Left lung (tissue), 10 donors: ENCODE measurements around the gene EDN3. TPM values are rescaled to one million over a fixed set of nuclear protein-coding genes. Genes with fewer than 3 reads are reported as not detected.
A peak's percentile ranks its signal among the peaks of the same experiment; 100 is the strongest.

ENCODE experiments used
- ATAC-seq: fragments of 200-7000 bp; cut with Tn5 transposase; one replicate; pipeline ENCODE4 v1.9.1; 2020; ENCODE audit warnings: moderate library complexity
- DNase-seq, 4 donors: peaks; one replicate each; pipeline ENCODE4 v3.0.0-alpha.2; 2013 to 2020
- H3K27ac ChIP-seq, 2 donors: fragments of 200-600 bp; sonication (generic) in 1 of 2; one replicate each; pipeline versions ENCODE4 v1.5.0 to v1.8.0; 2020 to 2021
- H3K27me3 ChIP-seq, 2 donors: fragments of 200-600 bp; sonication (generic) in 1 of 2; one replicate each; pipeline versions ENCODE4 v1.5.0 to v1.8.0; 2020 to 2021
- H3K36me3 ChIP-seq, 2 donors: fragments of 200-600 bp; sonication (generic) in 1 of 2; one replicate each; pipeline versions ENCODE4 v1.5.0 to v1.8.0; 2020 to 2021
- H3K4me1 ChIP-seq, 2 donors: fragments of 200-600 bp; one replicate each; pipeline ENCODE4 v1.8.0; 2021
- H3K4me3 ChIP-seq, 2 donors: fragments of 200-600 bp; sonication (generic) in 1 of 2; one replicate each; pipeline versions ENCODE4 v1.5.0 to v1.8.0; 2020 to 2021; ENCODE audit warnings: mild to moderate bottlenecking in 1 of 2
- H3K9me3 ChIP-seq, 2 donors: fragments of 200-600 bp; sonication (generic) in 1 of 2; one replicate each; pipeline versions ENCODE4 v1.5.0 to v1.8.0; 2020 to 2021
- CTCF ChIP-seq, 2 donors: fragments of 200-600 bp; sonication (generic) in 1 of 2; IDR thresholded peaks; one replicate each; pipeline versions ENCODE4 v1.5.0 to v1.8.0; 2021; ENCODE audit warnings: antibody characterized with exemption in 2 of 2
- intact Hi-C, 2 donors: fragments of 100-400 bp; cut with DNase I; formaldehyde crosslinking; loops; one replicate each; pipeline versions ENCODE4 v1.11.2 to v1.14.2; 2022
- polyA plus RNA-seq, 6 donors: library from polyadenylated mRNA; unstranded; fragments of 120-200 nt; gene quantifications; one replicate each; pipeline ENCODE4 v1.2.1, GENCODE V29; 2013; ENCODE audit not compliant: insufficient read length in 6 of 6
- total RNA-seq, 2 donors: library from RNA; stranded (reverse); fragmentation: NEBNext Ultra II Directional; extraction: Animal tissue kit (Norgen Biotek cat#: 25700); gene quantifications; one replicate each; pipeline ENCODE4 v1.2.1, GENCODE V29; 2021
- donor health status: DM: no; HTN: yes; CAD: no.
- donor health status: DM: no; HTN: no; CAD: no.

Gene EDN3
- total and polyA plus RNA-seq, 8 donors, result 8.2 to 27.0 (median 19.1) TPM; not detected in 2

GRCh38 chr20:59322081-59322480 lies 21.7 kb downstream of the EDN3 start:
- no peak for ATAC-seq
- no peak overlapping the region for H3K27ac ChIP-seq
- DNase-seq, result no peak
- H3K27me3 ChIP-seq, result peaks cover 0 to 23% of the 10 kb centered on the region in 2 donors
- no peaks in the 10 kb centered on the region for H3K36me3 ChIP-seq
- TF ChIP-seq CTCF (IDR thresholded peaks at IDR 0.05), result no peak
- H3K9me3 ChIP-seq, result no peaks in the 10 kb centered on the region
- H3K4me3 ChIP-seq, result no peak overlapping the region
- intact Hi-C loops, result no loop called here
- H3K4me1 ChIP-seq, result no peaks in the 10 kb centered on the region

GRCh38 chr20:59322585-59323454 lies 22.4 kb downstream of the EDN3 start:
- Histone ChIP-seq H3K27me3 (peaks cover 0 to 23% of the 10 kb centered on the region in 2 donors), H3K36me3 (no peaks in the 10 kb centered on the region), H3K27ac (no peak overlapping the region), H3K4me3 (no peak overlapping the region), H3K9me3 (no peaks in the 10 kb centered on the region), H3K4me1 (no peaks in the 10 kb centered on the region)
- intact Hi-C loops, result no loop called here
- no peak for DNase-seq
- TF ChIP-seq CTCF (IDR thresholded peaks at IDR 0.05), result no peak
- ATAC-seq, result no peak

GRCh38 chr20:59323731-59324130 lies 23.3 kb downstream of the EDN3 start:
- Histone ChIP-seq H3K27me3 (peaks cover 0 to 23% of the 10 kb centered on the region in 2 donors), H3K27ac (no peak overlapping the region), H3K4me3 (no peak overlapping the region), H3K9me3 (no peaks in the 10 kb centered on the region), H3K4me1 (no peaks in the 10 kb centered on the region), H3K36me3 (no peaks in the 10 kb centered on the region)
- intact Hi-C loops, result no loop called here
- DNase-seq (no peak), ATAC-seq (no peak)
- no peak for TF ChIP-seq CTCF (IDR thresholded peaks at IDR 0.05)

- Histone ChIP-seq H3K4me1 (no peaks in the 10 kb centered on the region), H3K36me3 (no peaks in the 10 kb centered on the region), H3K9me3 (no peaks in the 10 kb centered on the region), H3K27ac (no peak overlapping the region), H3K4me3 (no peak overlapping the region), H3K27me3 (peaks cover 0 to 32% of the 10 kb centered on the region in 2 donors)
- DNase-seq (no peak), ATAC-seq (peak; percentile 27)
- no peak for TF ChIP-seq CTCF (IDR thresholded peaks at IDR 0.05)
- intact Hi-C loops, result no loop called here
These were observed 24.2 kb downstream of the EDN3 start for GRCh38 chr20:59324521-59325141.

- Histone ChIP-seq H3K27me3 (peaks cover 0 to 37% of the 10 kb centered on the region in 2 donors), H3K27ac (no peak overlapping the region), H3K9me3 (no peaks in the 10 kb centered on the region), H3K36me3 (no peaks in the 10 kb centered on the region), H3K4me3 (no peak overlapping the region), H3K4me1 (no peaks in the 10 kb centered on the region)
- no peak for TF ChIP-seq CTCF (IDR thresholded peaks at IDR 0.05)
- intact Hi-C loops, result no loop called here
- DNase-seq (no peak), ATAC-seq (no peak)
These were observed 24.7 kb downstream of the EDN3 start for GRCh38 chr20:59325142-59325523.
